HCT116 (cell line): ENCODE data around the gene CILP2. TPM values are rescaled to one million over a fixed set of nuclear protein-coding genes. Genes with fewer than 3 reads are reported as not detected.

Source experiments
- ATAC-seq: fragments of 200-7000 bp; cut with Tn5 transposase; 2 replicates; pipeline ENCODE4 v1.9.1; 2020; ENCODE audit warnings: mild to moderate bottlenecking, moderate library complexity
- BruUV-seq: library from RNA; stranded (reverse); fragments of 400-500 nt; replicated peaks from 2 replicates; lab custom pipeline; 2021; lab: Mats Ljungman, UMichigan
- CTCF ChIA-PET: fragments of 300-600 bp; sonication (Branson Sonifier 250); formaldehyde crosslinking; loops from one replicate; lab custom pipeline; 2021; ENCODE audit warnings: antibody characterized with exemption; lab: Charles Lee
- POLR2A ChIA-PET: fragments of 300-600, 350-600 bp; sonication (Branson Sonifier 250); formaldehyde crosslinking; loops from one replicate; lab custom pipeline; 2021; ENCODE audit warnings: antibody characterized with exemption; lab: Charles Lee
- RAD21 ChIA-PET, 2 experiments: fragments of 300-600 bp; sonication (Branson Sonifier 250); formaldehyde crosslinking; loops; one replicate each; lab custom pipeline; 2023; ENCODE audit warnings: low total read pairs in 2 of 2; ENCODE audit not compliant: uncharacterized antibody in 2 of 2, unreplicated experiment in 2 of 2, low non-redundant PET in 1 of 2; lab: Charles Lee
- DNase-seq: peaks from one replicate; pipeline ENCODE4 v3.0.0-alpha.2; 2010; ENCODE audit warnings: low read depth, low spot score
- H2AFZ ChIP-seq: fragments of 200-600 bp; shearing (Covaris generic), sonication (generic); 2 replicates; pipeline ENCODE4 v1.6.1; 2017; ENCODE audit warnings: low read depth, mixed run types, mixed read lengths, antibody characterized with exemption, low read length; ENCODE audit not compliant: poor library complexity, severe bottlenecking
- H3K27ac ChIP-seq: 2 replicates; pipeline ENCODE4 v1.5.1; 2012; ENCODE audit warnings: low read depth, low read length
- H3K27me3 ChIP-seq: fragments of 200-600 bp; sonication (generic); 2 replicates; pipeline ENCODE4 v1.6.1; 2016; ENCODE audit warnings: mixed run types, low read length, mixed read lengths; ENCODE audit not compliant: insufficient read depth
- H3K36me3 ChIP-seq, 2 experiments: fragments of 200-500 bp in 1 of 2; fragments of 200-600 bp in 1 of 2; sonication (Bioruptor generic) in 1 of 2; sonication (generic) in 1 of 2; 2 replicates each; pipeline versions ENCODE4 v1.5.1 to v1.6.1; 2014 to 2016; ENCODE audit warnings: low read length in 2 of 2, inconsistent platforms in 1 of 2, mixed read lengths in 1 of 2, mixed run types in 1 of 2; ENCODE audit not compliant: insufficient read depth in 2 of 2, control insufficient read depth in 1 of 2
- H3K4me1 ChIP-seq, 2 experiments: fragments of 200-600 bp in 1 of 2; sonication (generic) in 1 of 2; 2 replicates each; pipeline versions ENCODE4 v1.5.1 to v1.6.1; 2012 to 2017; ENCODE audit warnings: low read length in 2 of 2, inconsistent platforms in 1 of 2, mild to moderate bottlenecking in 1 of 2, mixed read lengths in 1 of 2, mixed run types in 1 of 2, moderate library complexity in 1 of 2; ENCODE audit not compliant: insufficient read depth in 2 of 2, control insufficient read depth in 1 of 2
- H3K4me2 ChIP-seq: fragments of 200-600 bp; sonication (generic); 2 replicates; pipeline ENCODE4 v1.6.1; 2017; ENCODE audit warnings: mixed run types, low read length, mixed read lengths
- H3K4me3 ChIP-seq, 2 experiments: fragments of 200-600 bp in 1 of 2; sonication (generic) in 1 of 2; replicated peaks in 1 of 2; 2 replicates each; pipeline ENCODE4 v1.5.1; 2011 to 2016; ENCODE audit warnings: low read length in 2 of 2, control low read depth in 1 of 2, low read depth in 1 of 2, mild to moderate bottlenecking in 1 of 2, mixed read lengths in 1 of 2, mixed run types in 1 of 2
- H3K79me2 ChIP-seq: fragments of 200-600 bp; sonication (generic); 2 replicates; pipeline ENCODE4 v1.6.1; 2017; ENCODE audit warnings: mild to moderate bottlenecking, mixed run types, low read length, moderate library complexity, mixed read lengths; ENCODE audit not compliant: insufficient read depth
- H3K9ac ChIP-seq: fragments of 200-600 bp; sonication (generic); 2 replicates; pipeline ENCODE4 v1.6.1; 2016; ENCODE audit warnings: low read length, mixed read lengths
- H3K9me2 ChIP-seq: fragments of 200-600 bp; sonication (generic), shearing (Covaris generic); 2 replicates; pipeline ENCODE4 v1.6.1; 2017; ENCODE audit warnings: mixed run types, mild to moderate bottlenecking, moderate library complexity; ENCODE audit not compliant: insufficient read depth
- H3K9me3 ChIP-seq, 2 experiments: fragments of 200-500 bp in 1 of 2; fragments of 200-600 bp in 1 of 2; sonication (Bioruptor generic) in 1 of 2; sonication (generic) in 1 of 2; 2 replicates each; pipeline ENCODE4 v1.6.1; 2014 to 2017; ENCODE audit warnings: low read length in 2 of 2, mixed read lengths in 2 of 2, inconsistent platforms in 1 of 2, low read depth in 1 of 2, mild to moderate bottlenecking in 1 of 2, mixed run types in 1 of 2, moderate library complexity in 1 of 2; ENCODE audit not compliant: control insufficient read depth in 1 of 2, insufficient read depth in 1 of 2
- H4K20me1 ChIP-seq: fragments of 200-600 bp; sonication (generic), shearing (Covaris generic); 2 replicates; pipeline ENCODE4 v1.6.1; 2017; ENCODE audit warnings: mixed run types, mild to moderate bottlenecking, moderate library complexity; ENCODE audit not compliant: insufficient read depth
- CBX3 ChIP-seq: IDR thresholded peaks from 2 replicates; pipeline ENCODE4 v1.6.1; 2012; ENCODE audit warnings: low read depth
- CEBPB ChIP-seq: IDR thresholded peaks from 2 replicates; pipeline ENCODE4 v1.6.1; 2012; ENCODE audit warnings: low read depth
- ELF1 ChIP-seq: IDR thresholded peaks from 2 replicates; pipeline ENCODE4 v1.6.1; 2012; ENCODE audit warnings: low read depth, borderline replicate concordance
- EZH2phosphoT487 ChIP-seq: fragments of 200-600 bp; IDR thresholded peaks from 2 replicates; pipeline ENCODE4 v1.6.1; 2018; ENCODE audit warnings: antibody characterized with exemption, borderline replicate concordance
- FOSL1 ChIP-seq: IDR thresholded peaks from 2 replicates; pipeline ENCODE4 v1.6.1; 2012; ENCODE audit warnings: low read depth
- JUND ChIP-seq: IDR thresholded peaks from 2 replicates; pipeline ENCODE4 v1.6.1; 2012
- POLR2AphosphoS5 ChIP-seq: IDR thresholded peaks from 2 replicates; pipeline ENCODE4 v1.6.1; 2011; ENCODE audit warnings: mild to moderate bottlenecking, low read depth, low read length, moderate library complexity
- RAD21 ChIP-seq: IDR thresholded peaks from 2 replicates; pipeline ENCODE4 v1.6.1; 2012; ENCODE audit warnings: low read depth, mild to moderate bottlenecking
- SIN3A ChIP-seq: IDR thresholded peaks from 2 replicates; pipeline ENCODE4 v1.6.1; 2012; ENCODE audit warnings: low read depth
- SP1 ChIP-seq: IDR thresholded peaks from 2 replicates; pipeline ENCODE4 v1.6.1; 2012; ENCODE audit warnings: low read depth
- SRF ChIP-seq: IDR thresholded peaks from 2 replicates; pipeline ENCODE4 v1.6.1; 2012; ENCODE audit warnings: low read depth
- YY1 ChIP-seq: IDR thresholded peaks from 2 replicates; pipeline ENCODE4 v1.6.1; 2011; ENCODE audit warnings: low read length, low read depth, moderate library complexity, mild to moderate bottlenecking; ENCODE audit not compliant: insufficient replicate concordance; ENCODE audit errors: extremely low read depth
- ZFX ChIP-seq: fragments of 450-650 bp; IDR thresholded peaks from 2 replicates; pipeline ENCODE4 v1.6.1; 2017
- ZNF274 ChIP-seq: fragments of 200-500 bp; sonication (Bioruptor generic); IDR thresholded peaks from 2 replicates; pipeline ENCODE4 v1.6.1; 2014; ENCODE audit warnings: mild to moderate bottlenecking, low read depth, low read length, inconsistent platforms
- intact Hi-C: fragments of 100-400 bp; cut with micrococcal nuclease; formaldehyde crosslinking; loops from 2 replicates; pipeline ENCODE4 v1.10.0; 2022
- total RNA-seq: library from RNA; stranded (reverse); gene quantifications from one replicate; pipeline ENCODE4 v1.2.1, GENCODE V29; 2021; ENCODE audit not compliant: unreplicated experiment
- TF ChIP-seq, protein P1 (sequence below): IDR thresholded peaks from 2 replicates; pipeline ENCODE4 v1.6.1; 2011; ENCODE audit warnings: mild to moderate bottlenecking, low read length, moderate library complexity; ENCODE audit not compliant: insufficient replicate concordance; ENCODE audit errors: extremely low read depth
- TF ChIP-seq, protein P2 (sequence below): IDR thresholded peaks from 2 replicates; pipeline ENCODE4 v1.6.1; 2012
- TF ChIP-seq, protein P3 (sequence below), 3 experiments: fragments of 200-600 bp in 1 of 3; sonication (generic) in 1 of 3; IDR thresholded peaks in 2 of 3; conservative IDR thresholded peaks in 1 of 3; 2 replicates each; pipeline ENCODE4 v1.5.1; 2012 to 2017; ENCODE audit warnings: low read depth in 2 of 3, low read length in 2 of 3, antibody characterized with exemption in 1 of 3, borderline replicate concordance in 1 of 3, control low read depth in 1 of 3, mild to moderate bottlenecking in 1 of 3, mixed read lengths in 1 of 3, mixed run types in 1 of 3, moderate library complexity in 1 of 3; ENCODE audit not compliant: insufficient read depth in 1 of 3
- TF ChIP-seq, protein P4 (sequence below): IDR thresholded peaks from 2 replicates; pipeline ENCODE4 v1.6.1; 2012

Gene CILP2
- total RNA-seq, 1 experiment from 2014 or later: 13.1 TPM

DNA sequence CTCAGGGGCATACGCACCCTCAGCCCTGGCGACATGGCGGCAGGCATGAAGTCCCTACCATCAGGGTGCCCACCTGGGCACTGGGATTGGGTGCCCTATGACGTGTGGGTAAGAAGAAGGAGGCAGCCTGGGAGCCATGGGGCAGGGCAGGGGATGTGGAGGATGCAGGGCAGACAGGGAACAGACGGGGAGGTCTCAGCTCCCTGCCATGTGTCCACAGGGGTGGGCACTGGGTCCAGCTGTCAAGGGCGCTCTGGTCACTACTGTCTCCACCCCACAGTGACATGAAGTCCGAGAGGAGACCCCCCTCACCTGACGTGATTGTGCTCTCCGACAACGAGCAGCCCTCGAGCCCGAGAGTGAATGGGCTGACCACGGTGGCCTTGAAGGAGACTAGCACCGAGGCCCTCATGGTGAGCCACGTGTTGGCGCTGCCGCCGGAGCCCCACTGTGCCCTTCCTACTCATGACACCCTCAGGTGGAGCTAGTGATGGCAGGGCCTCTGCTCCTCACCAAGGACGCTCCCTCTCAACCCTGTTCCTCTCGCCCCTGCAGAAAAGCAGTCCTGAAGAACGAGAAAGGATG lies 45.9 kb upstream of the CILP2 start:
- Histone ChIP-seq H4K20me1 (peaks cover 10% of the 10 kb centered on the region; the same call in 1 of the 2 replicates), H3K79me2 (peaks cover 89% of the 10 kb centered on the region), H3K9me2 (no peaks in the 10 kb centered on the region), H2AFZ (no peak overlapping the region), H3K9ac (no peak overlapping the region), H3K27me3 (no peaks in the 10 kb centered on the region), H3K36me3 (peaks cover 20 to 34% of the 10 kb centered on the region in 2 experiments; a peak in 3 of 4 replicates), H3K4me2 (no peak overlapping the region), H3K4me3 (no peak overlapping the region), H3K27ac (no peak overlapping the region), H3K9me3 (no peaks in the 10 kb centered on the region), H3K4me1 (peaks cover 19 to 37% of the 10 kb centered on the region in 2 experiments)
- ChIA-PET RAD21 (no interaction called here), CTCF (no interaction called here), POLR2A (no interaction called here)
- no peak for ATAC-seq
- no TSS peak for BruUV-seq
- no peak for DNase-seq
- TF ChIP-seq, protein P1, sequence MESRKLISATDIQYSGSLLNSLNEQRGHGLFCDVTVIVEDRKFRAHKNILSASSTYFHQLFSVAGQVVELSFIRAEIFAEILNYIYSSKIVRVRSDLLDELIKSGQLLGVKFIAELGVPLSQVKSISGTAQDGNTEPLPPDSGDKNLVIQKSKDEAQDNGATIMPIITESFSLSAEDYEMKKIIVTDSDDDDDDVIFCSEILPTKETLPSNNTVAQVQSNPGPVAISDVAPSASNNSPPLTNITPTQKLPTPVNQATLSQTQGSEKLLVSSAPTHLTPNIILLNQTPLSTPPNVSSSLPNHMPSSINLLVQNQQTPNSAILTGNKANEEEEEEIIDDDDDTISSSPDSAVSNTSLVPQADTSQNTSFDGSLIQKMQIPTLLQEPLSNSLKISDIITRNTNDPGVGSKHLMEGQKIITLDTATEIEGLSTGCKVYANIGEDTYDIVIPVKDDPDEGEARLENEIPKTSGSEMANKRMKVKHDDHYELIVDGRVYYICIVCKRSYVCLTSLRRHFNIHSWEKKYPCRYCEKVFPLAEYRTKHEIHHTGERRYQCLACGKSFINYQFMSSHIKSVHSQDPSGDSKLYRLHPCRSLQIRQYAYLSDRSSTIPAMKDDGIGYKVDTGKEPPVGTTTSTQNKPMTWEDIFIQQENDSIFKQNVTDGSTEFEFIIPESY: no peak
- TF ChIP-seq SIN3A (no peak), FOSL1 (no peak), ELF1 (no peak), CBX3 (no peak), SRF (no peak), CEBPB (no peak), RAD21 (no peak), ZNF274 (no peak), JUND (no peak), POLR2AphosphoS5 (no peak), EZH2phosphoT487 (no peak), YY1 (no peak), SP1 (no peak), ZFX (no peak)
- TF ChIP-seq, protein P2, sequence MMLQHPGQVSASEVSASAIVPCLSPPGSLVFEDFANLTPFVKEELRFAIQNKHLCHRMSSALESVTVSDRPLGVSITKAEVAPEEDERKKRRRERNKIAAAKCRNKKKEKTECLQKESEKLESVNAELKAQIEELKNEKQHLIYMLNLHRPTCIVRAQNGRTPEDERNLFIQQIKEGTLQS: no peak
- TF ChIP-seq, protein P3, sequence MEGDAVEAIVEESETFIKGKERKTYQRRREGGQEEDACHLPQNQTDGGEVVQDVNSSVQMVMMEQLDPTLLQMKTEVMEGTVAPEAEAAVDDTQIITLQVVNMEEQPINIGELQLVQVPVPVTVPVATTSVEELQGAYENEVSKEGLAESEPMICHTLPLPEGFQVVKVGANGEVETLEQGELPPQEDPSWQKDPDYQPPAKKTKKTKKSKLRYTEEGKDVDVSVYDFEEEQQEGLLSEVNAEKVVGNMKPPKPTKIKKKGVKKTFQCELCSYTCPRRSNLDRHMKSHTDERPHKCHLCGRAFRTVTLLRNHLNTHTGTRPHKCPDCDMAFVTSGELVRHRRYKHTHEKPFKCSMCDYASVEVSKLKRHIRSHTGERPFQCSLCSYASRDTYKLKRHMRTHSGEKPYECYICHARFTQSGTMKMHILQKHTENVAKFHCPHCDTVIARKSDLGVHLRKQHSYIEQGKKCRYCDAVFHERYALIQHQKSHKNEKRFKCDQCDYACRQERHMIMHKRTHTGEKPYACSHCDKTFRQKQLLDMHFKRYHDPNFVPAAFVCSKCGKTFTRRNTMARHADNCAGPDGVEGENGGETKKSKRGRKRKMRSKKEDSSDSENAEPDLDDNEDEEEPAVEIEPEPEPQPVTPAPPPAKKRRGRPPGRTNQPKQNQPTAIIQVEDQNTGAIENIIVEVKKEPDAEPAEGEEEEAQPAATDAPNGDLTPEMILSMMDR (IDR thresholded peaks at IDR 0.05 in 2 of 3, conservative IDR thresholded peaks at IDR 0.05 in 1 of 3; ENCODE audit: borderline replicate concordance in 1 of 3, insufficient read depth in 1 of 3, low read depth in 2 of 3, low read length in 2 of 3): no peak
- TF ChIP-seq, protein P4, sequence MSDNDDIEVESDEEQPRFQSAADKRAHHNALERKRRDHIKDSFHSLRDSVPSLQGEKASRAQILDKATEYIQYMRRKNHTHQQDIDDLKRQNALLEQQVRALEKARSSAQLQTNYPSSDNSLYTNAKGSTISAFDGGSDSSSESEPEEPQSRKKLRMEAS: no peak
- intact Hi-C loops: loop anchor here (5.0 kb wide), 1 partner anchor 345 kb away; no protein-coding TSS in a partner anchor
